ENCODE measurements around the gene FKBP8.
"Not testable (repeated sequence)": the region's sequence is repeated elsewhere in the genome, so short reads cannot be mapped to it uniquely, and the experiment has no call there.

FKBP8 gene

GRCh38 chr19:18538115-18538514, 5.3 kb downstream of the FKBP8 start:
- Histone ChIP-seq H3K4me1 (ENCODE audit: control insufficient read depth in 2 of 2, insufficient read depth in 2 of 2, low read length in 2 of 2) (peaks cover 6 to 7% of the 10 kb centered on the region in 2 donors), H3K4me3 (ENCODE audit: low read length in 2 of 2) (no peak overlapping the region), H3K27me3 (ENCODE audit: control insufficient read depth in 2 of 2, insufficient read depth in 2 of 2, low read length in 2 of 2) (no peaks in the 10 kb centered on the region), H3K9me3 (ENCODE audit: control insufficient read depth in 2 of 2, low read length in 2 of 2) (no peaks in the 10 kb centered on the region), H3K27ac (ENCODE audit: low read depth in 2 of 2, low read length in 2 of 2) (no peak overlapping the region), H3K9ac (ENCODE audit: low read depth in 1 of 2, low read length in 2 of 2) (no peak overlapping the region), H3K36me3 (ENCODE audit: control insufficient read depth in 2 of 2, insufficient read depth in 2 of 2, low read length in 2 of 2) (peaks cover 19 to 35% of the 10 kb centered on the region in 2 donors)

DNA sequence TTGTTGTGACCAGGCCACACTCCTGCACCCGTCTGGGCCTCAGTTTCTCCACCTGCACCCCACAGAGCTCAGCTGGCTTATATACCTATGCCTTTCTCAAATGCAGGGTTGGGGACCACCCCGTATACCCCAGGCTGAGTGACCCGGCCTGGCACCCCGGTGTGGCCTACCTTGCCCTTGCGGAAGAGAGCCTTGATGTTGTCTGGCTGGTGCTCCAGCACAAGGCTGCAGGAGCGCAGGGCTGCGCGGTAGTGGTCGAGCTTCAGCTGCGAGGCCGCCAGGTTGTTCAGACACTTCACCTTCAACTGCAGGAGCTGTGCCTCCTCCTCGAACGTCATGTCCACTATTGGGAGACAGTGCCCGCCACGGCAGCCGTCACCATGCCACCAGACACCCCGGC, 5.9 kb downstream of the FKBP8 start:
- peaks cover 4 to 5% of the 10 kb centered on the region in 2 donors for H3K4me1 ChIP-seq (ENCODE audit: control insufficient read depth in 2 of 2, insufficient read depth in 2 of 2, low read length in 2 of 2)
- no peaks in the 10 kb centered on the region for H3K9me3 ChIP-seq (ENCODE audit: control insufficient read depth in 2 of 2, low read length in 2 of 2)
- no peak overlapping the region for H3K9ac ChIP-seq (ENCODE audit: low read depth in 1 of 2, low read length in 2 of 2)
- H3K27me3 ChIP-seq (ENCODE audit: control insufficient read depth in 2 of 2, insufficient read depth in 2 of 2, low read length in 2 of 2), result no peaks in the 10 kb centered on the region
- no peak overlapping the region for H3K27ac ChIP-seq (ENCODE audit: low read depth in 2 of 2, low read length in 2 of 2)
- H3K4me3 ChIP-seq (ENCODE audit: low read length in 2 of 2), result no peak overlapping the region
- peaks cover 23 to 42% of the 10 kb centered on the region in 2 donors for H3K36me3 ChIP-seq (ENCODE audit: control insufficient read depth in 2 of 2, insufficient read depth in 2 of 2, low read length in 2 of 2)

- no peak overlapping the region for H3K4me3 ChIP-seq (ENCODE audit: low read length in 2 of 2)
- H3K27ac ChIP-seq (ENCODE audit: low read depth in 2 of 2, low read length in 2 of 2), result no peak overlapping the region
- H3K4me1 ChIP-seq (ENCODE audit: control insufficient read depth in 2 of 2, insufficient read depth in 2 of 2, low read length in 2 of 2), result no peaks in the 10 kb centered on the region
- no peaks in the 10 kb centered on the region for H3K9me3 ChIP-seq (ENCODE audit: control insufficient read depth in 2 of 2, low read length in 2 of 2)
- H3K9ac ChIP-seq (ENCODE audit: low read depth in 1 of 2, low read length in 2 of 2), result no peak overlapping the region
- peaks cover 31 to 48% of the 10 kb centered on the region in 2 donors for H3K36me3 ChIP-seq (ENCODE audit: control insufficient read depth in 2 of 2, insufficient read depth in 2 of 2, low read length in 2 of 2)
- no peaks in the 10 kb centered on the region for H3K27me3 ChIP-seq (ENCODE audit: control insufficient read depth in 2 of 2, insufficient read depth in 2 of 2, low read length in 2 of 2)
Measured at GRCh38 chr19:18536475-18536874, 6.9 kb downstream of the FKBP8 start.

GRCh38 chr19:18533058-18533457, 10.3 kb downstream of the FKBP8 start:
- Histone ChIP-seq H3K27ac (ENCODE audit: low read depth in 2 of 2, low read length in 2 of 2) (no peak overlapping the region), H3K4me1 (ENCODE audit: control insufficient read depth in 2 of 2, insufficient read depth in 2 of 2, low read length in 2 of 2) (no peaks in the 10 kb centered on the region), H3K27me3 (ENCODE audit: control insufficient read depth in 2 of 2, insufficient read depth in 2 of 2, low read length in 2 of 2) (no peaks in the 10 kb centered on the region), H3K9me3 (ENCODE audit: control insufficient read depth in 2 of 2, low read length in 2 of 2) (no peaks in the 10 kb centered on the region), H3K9ac (ENCODE audit: low read depth in 1 of 2, low read length in 2 of 2) (no peak overlapping the region), H3K4me3 (ENCODE audit: low read length in 2 of 2) (no peak overlapping the region), H3K36me3 (ENCODE audit: control insufficient read depth in 2 of 2, insufficient read depth in 2 of 2, low read length in 2 of 2) (peaks cover 22 to 29% of the 10 kb centered on the region in 2 donors)

GRCh38 chr19:18532168-18532890, 11.0 kb downstream of the FKBP8 start:
- H3K4me3 ChIP-seq (ENCODE audit: low read length in 2 of 2), result no peak overlapping the region
- H3K4me1 ChIP-seq (ENCODE audit: control insufficient read depth in 2 of 2, insufficient read depth in 2 of 2, low read length in 2 of 2), result no peaks in the 10 kb centered on the region
- H3K36me3 ChIP-seq (ENCODE audit: control insufficient read depth in 2 of 2, insufficient read depth in 2 of 2, low read length in 2 of 2), result peaks cover 18 to 23% of the 10 kb centered on the region in 2 donors
- H3K27me3 ChIP-seq (ENCODE audit: control insufficient read depth in 2 of 2, insufficient read depth in 2 of 2, low read length in 2 of 2), result no peaks in the 10 kb centered on the region
- H3K9ac ChIP-seq (ENCODE audit: low read depth in 1 of 2, low read length in 2 of 2), result no peak overlapping the region
- no peak overlapping the region for H3K27ac ChIP-seq (ENCODE audit: low read depth in 2 of 2, low read length in 2 of 2)
- no peaks in the 10 kb centered on the region for H3K9me3 ChIP-seq (ENCODE audit: control insufficient read depth in 2 of 2, low read length in 2 of 2)

- Histone ChIP-seq H3K36me3 (ENCODE audit: control insufficient read depth in 2 of 2, insufficient read depth in 2 of 2, low read length in 2 of 2) (peaks cover 12 to 17% of the 10 kb centered on the region in 2 donors), H3K9ac (ENCODE audit: low read depth in 1 of 2, low read length in 2 of 2) (no peak overlapping the region), H3K27ac (ENCODE audit: low read depth in 2 of 2, low read length in 2 of 2) (no peak overlapping the region), H3K4me3 (ENCODE audit: low read length in 2 of 2) (no peak overlapping the region), H3K9me3 (ENCODE audit: control insufficient read depth in 2 of 2, low read length in 2 of 2) (no peaks in the 10 kb centered on the region), H3K27me3 (ENCODE audit: control insufficient read depth in 2 of 2, insufficient read depth in 2 of 2, low read length in 2 of 2) (no peaks in the 10 kb centered on the region), H3K4me1 (ENCODE audit: control insufficient read depth in 2 of 2, insufficient read depth in 2 of 2, low read length in 2 of 2) (no peaks in the 10 kb centered on the region)
Measured at GRCh38 chr19:18531485-18531884, 11.9 kb downstream of the FKBP8 start.

DNA sequence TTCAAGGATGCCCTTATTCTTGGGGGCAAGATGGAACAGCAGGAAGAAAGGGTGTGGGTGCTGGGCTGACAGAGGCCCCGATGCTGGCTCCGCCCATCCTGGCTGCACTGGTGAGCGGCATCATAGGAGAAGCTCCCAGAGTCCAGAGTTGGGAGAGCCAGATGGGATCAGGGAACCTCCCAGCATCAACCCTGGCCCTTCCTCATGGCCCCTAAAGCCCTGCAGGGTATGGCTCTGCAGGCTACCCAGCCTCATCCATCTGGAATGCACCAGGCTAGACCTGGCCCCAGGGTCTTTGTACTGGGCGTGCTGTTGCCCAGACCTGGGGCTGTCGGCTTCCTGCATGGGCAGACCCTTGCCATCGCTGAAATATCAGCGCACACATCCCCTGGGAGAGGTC, 13.6 kb downstream of the FKBP8 start:
- Histone ChIP-seq H3K9me3 (ENCODE audit: control insufficient read depth in 2 of 2, low read length in 2 of 2) (no peaks in the 10 kb centered on the region), H3K27ac (ENCODE audit: low read depth in 2 of 2, low read length in 2 of 2) (no peak overlapping the region), H3K27me3 (ENCODE audit: control insufficient read depth in 2 of 2, insufficient read depth in 2 of 2, low read length in 2 of 2) (no peaks in the 10 kb centered on the region), H3K9ac (ENCODE audit: low read depth in 1 of 2, low read length in 2 of 2) (no peak overlapping the region), H3K4me1 (ENCODE audit: control insufficient read depth in 2 of 2, insufficient read depth in 2 of 2, low read length in 2 of 2) (no peaks in the 10 kb centered on the region), H3K4me3 (ENCODE audit: low read length in 2 of 2) (no peak overlapping the region), H3K36me3 (ENCODE audit: control insufficient read depth in 2 of 2, insufficient read depth in 2 of 2, low read length in 2 of 2) (peaks cover 12 to 15% of the 10 kb centered on the region in 2 donors)

GRCh38 chr19:18526316-18526715, 17.1 kb downstream of the FKBP8 start:
- H3K9me3 ChIP-seq (ENCODE audit: control insufficient read depth in 2 of 2, low read length in 2 of 2), result no peaks in the 10 kb centered on the region
- no peaks in the 10 kb centered on the region for H3K27me3 ChIP-seq (ENCODE audit: control insufficient read depth in 2 of 2, insufficient read depth in 2 of 2, low read length in 2 of 2)
- peaks cover 0 to 3% of the 10 kb centered on the region in 2 donors for H3K4me1 ChIP-seq (ENCODE audit: control insufficient read depth in 2 of 2, insufficient read depth in 2 of 2, low read length in 2 of 2)
- H3K36me3 ChIP-seq (ENCODE audit: control insufficient read depth in 2 of 2, insufficient read depth in 2 of 2, low read length in 2 of 2), result no peaks in the 10 kb centered on the region
- H3K27ac ChIP-seq (ENCODE audit: low read depth in 2 of 2, low read length in 2 of 2), result no peak overlapping the region
- no peak overlapping the region for H3K9ac ChIP-seq (ENCODE audit: low read depth in 1 of 2, low read length in 2 of 2)
- H3K4me3 ChIP-seq (ENCODE audit: low read length in 2 of 2), result no peak overlapping the region

- Histone ChIP-seq H3K4me3 (ENCODE audit: low read length in 2 of 2) (no peak overlapping the region), H3K27ac (ENCODE audit: low read depth in 2 of 2, low read length in 2 of 2) (no peak overlapping the region), H3K9me3 (ENCODE audit: control insufficient read depth in 2 of 2, low read length in 2 of 2) (no peaks in the 10 kb centered on the region), H3K27me3 (ENCODE audit: control insufficient read depth in 2 of 2, insufficient read depth in 2 of 2, low read length in 2 of 2) (no peaks in the 10 kb centered on the region), H3K4me1 (ENCODE audit: control insufficient read depth in 2 of 2, insufficient read depth in 2 of 2, low read length in 2 of 2) (peaks cover 8 to 11% of the 10 kb centered on the region in 2 donors), H3K36me3 (ENCODE audit: control insufficient read depth in 2 of 2, insufficient read depth in 2 of 2, low read length in 2 of 2) (no peaks in the 10 kb centered on the region), H3K9ac (ENCODE audit: low read depth in 1 of 2, low read length in 2 of 2) (no peak overlapping the region)
Measured at GRCh38 chr19:18523841-18524240, 19.5 kb downstream of the FKBP8 start.

DNA sequence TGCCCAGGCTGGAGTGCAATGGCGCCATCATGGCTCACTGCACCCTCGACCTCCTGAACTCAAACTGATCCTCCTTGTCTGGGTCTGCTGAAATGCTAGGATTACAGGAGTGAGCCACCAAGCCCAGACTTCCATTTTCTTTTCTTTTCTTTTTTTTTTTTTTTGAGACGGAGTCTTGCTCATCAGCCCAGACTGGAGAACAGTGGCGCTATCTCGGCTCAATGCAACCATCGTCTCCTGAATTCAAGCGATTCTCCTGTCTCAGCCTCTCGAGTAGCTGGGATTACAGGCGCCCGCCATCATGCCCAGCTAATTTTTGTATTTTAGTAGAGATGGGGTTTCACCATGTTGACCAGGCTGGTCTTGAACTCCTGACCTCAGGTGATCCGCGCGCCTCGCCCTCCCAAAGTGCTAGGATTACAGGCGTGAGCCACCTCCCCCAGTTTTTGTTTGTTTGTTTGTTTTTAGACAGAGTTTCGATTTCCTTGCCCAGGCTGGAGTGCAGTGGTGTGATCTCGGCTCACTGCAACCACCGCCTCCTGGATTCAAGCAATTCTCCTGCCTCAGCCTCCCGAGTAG, 20.4 kb downstream of the FKBP8 start:
- H3K9ac ChIP-seq (ENCODE audit: low read depth in 1 of 2, low read length in 2 of 2), result peak overlapping the region in 1 of 2 donors; percentile 62
- not testable (repeated sequence) for H3K36me3 ChIP-seq (ENCODE audit: control insufficient read depth in 2 of 2, insufficient read depth in 2 of 2, low read length in 2 of 2); H3K9me3 ChIP-seq (ENCODE audit: control insufficient read depth in 2 of 2, low read length in 2 of 2); H3K27me3 ChIP-seq (ENCODE audit: control insufficient read depth in 2 of 2, insufficient read depth in 2 of 2, low read length in 2 of 2)
- peaks cover 10 to 11% of the 10 kb centered on the region in 2 donors for H3K4me1 ChIP-seq (ENCODE audit: control insufficient read depth in 2 of 2, insufficient read depth in 2 of 2, low read length in 2 of 2)
- peak overlapping the region in 1 of 2 donors; percentile 56 for H3K4me3 ChIP-seq (ENCODE audit: low read length in 2 of 2)
- peak overlapping the region in 1 of 2 donors; percentile 32 for H3K27ac ChIP-seq (ENCODE audit: low read depth in 2 of 2, low read length in 2 of 2)

Data from mucosa of rectum (tissue), 2 donors.